ENCODE results near the gene ACVR2B. TPM values are rescaled to one million over a fixed set of nuclear protein-coding genes. Genes with fewer than 3 reads are reported as not detected.

ACVR2B gene
- total and polyA plus RNA-seq, 7 experiments from 2014 or later, result 0.71 to 14.0 (median 7.5) TPM

DNA sequence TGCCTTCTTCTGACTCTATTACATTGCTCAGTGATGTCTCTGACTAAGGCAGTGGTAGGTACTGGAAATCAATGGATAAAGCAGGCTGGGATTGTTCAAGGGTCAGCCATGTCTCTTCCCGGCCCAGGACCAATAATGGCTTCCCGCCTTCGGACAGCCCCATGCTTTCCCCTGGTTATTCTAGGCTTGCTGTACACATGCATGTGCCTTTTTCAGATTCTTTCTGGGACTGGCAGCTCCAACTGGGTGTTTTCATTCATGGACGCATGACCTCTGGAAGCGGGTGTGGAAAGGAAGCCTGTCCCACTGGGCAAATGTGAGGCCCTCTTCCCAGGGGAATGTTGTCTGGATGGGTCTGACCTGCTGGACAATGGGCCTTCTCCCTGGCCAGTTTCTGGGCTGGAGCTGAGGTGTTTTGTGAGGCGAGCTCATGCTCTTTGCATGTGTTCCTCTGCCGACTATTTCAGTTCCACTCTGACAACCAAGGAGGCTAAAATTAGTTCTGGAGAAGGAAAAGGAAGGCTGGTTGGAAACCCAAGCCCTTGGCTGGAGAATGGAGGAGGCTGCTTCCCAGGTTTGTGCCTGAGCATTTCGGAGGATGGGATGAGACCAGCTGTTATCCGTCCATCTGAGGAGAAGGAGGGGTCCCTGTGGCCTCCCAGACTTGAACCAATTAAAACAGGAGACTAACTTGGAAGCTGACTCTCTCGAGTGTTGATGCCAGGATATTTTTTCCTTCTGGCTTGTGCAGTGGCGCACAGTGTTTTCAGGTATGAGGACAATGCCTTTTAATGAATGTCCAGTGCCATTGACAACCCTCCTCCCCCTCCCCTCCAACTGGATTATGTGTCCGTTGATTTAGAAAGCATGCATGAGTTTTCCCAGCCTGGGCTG is 6.9 kb downstream of the ACVR2B start:
- Histone ChIP-seq H3K27ac (ENCODE audit: low read depth, low read length) (no peak overlapping the region), H3K27me3 (ENCODE audit: control insufficient read depth in 2 of 2, insufficient read depth in 2 of 2, low read length in 2 of 2) (no peaks in the 10 kb centered on the region), H3K9me3 (ENCODE audit: control insufficient read depth in 2 of 3, low read length in 3 of 3) (no peaks in the 10 kb centered on the region), H3K4me3 (ENCODE audit: low read length) (no peak overlapping the region), H3K36me3 (ENCODE audit: control insufficient read depth in 2 of 3, insufficient read depth in 3 of 3, low read length in 3 of 3) (no peaks in the 10 kb centered on the region), H3K4me1 (ENCODE audit: control insufficient read depth in 2 of 2, insufficient read depth in 2 of 2, low read length in 2 of 2) (peaks cover 5% of the 10 kb centered on the region in 2 donors)
- ChIA-PET POLR2A (no interaction called here), CTCF (no interaction called here)
- peak overlapping the region in 2 of 9 donors; percentile 59 to 87 for H3K27ac Mint-ChIP-seq
- H3K4me1 Mint-ChIP-seq, result peaks cover 3 to 33% (median 17%) of the 10 kb centered on the region in 7 donors
- H3K36me3 Mint-ChIP-seq, result peaks cover 0 to 8% (median 4%) of the 10 kb centered on the region in 5 donors
- H3K4me3 Mint-ChIP-seq, result no peak overlapping the region
- ATAC-seq (no peak), DNase-seq (no peak)
- intact Hi-C loops (cut with micrococcal nuclease), result no loop called here
- peaks cover 0 to under 1% (median 0%) of the 10 kb centered on the region in 5 donors for H3K27me3 Mint-ChIP-seq
- peaks cover 0 to 10% (median 3%) of the 10 kb centered on the region in 11 donors for H3K9me3 Mint-ChIP-seq

DNA sequence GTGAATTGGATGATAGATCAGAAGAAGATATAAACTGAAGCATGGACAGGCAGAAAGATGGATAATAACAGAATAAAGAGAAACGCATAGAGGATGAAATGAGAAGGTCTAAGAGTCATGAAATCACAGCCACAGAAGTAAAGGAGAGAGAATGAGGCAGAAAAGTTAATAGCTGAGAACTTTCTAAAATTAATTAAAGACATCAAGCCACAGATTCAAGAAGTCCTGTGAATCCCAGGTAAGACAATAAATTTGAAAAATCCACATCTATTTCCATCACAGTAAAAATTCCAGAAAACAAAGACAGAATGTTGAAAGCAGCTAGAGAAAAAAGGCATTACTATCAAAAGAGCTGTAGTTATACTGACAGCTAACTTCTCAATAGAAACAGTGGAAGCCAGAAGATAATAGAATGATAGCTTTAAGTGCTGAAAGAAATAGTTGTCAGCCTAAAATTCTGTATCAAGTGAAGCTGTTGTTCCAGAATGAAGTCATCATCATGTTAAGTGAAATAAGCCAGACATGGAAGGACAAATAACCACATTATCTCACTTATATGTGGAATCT is 12.0 kb downstream of the ACVR2B start:
- intact Hi-C loops (cut with micrococcal nuclease), result no loop called here
- Histone ChIP-seq H3K9me3 (ENCODE audit: control insufficient read depth in 2 of 3, low read length in 3 of 3) (peaks cover 0 to 11% (median 0%) of the 10 kb centered on the region in 3 experiments), H3K27ac (ENCODE audit: low read depth, low read length) (no peak overlapping the region), H3K4me3 (ENCODE audit: low read length) (no peak overlapping the region), H3K4me1 (ENCODE audit: control insufficient read depth in 2 of 2, insufficient read depth in 2 of 2, low read length in 2 of 2) (no peaks in the 10 kb centered on the region), H3K36me3 (ENCODE audit: control insufficient read depth in 2 of 3, insufficient read depth in 3 of 3, low read length in 3 of 3) (no peaks in the 10 kb centered on the region), H3K27me3 (ENCODE audit: control insufficient read depth in 2 of 2, insufficient read depth in 2 of 2, low read length in 2 of 2) (no peaks in the 10 kb centered on the region)
- Mint-ChIP-seq H3K9me3 (peaks cover 3 to 41% (median 19%) of the 10 kb centered on the region in 11 donors), H3K4me3 (no peak overlapping the region), H3K27ac (no peak overlapping the region), H3K27me3 (no peaks in the 10 kb centered on the region), H3K4me1 (peaks cover 0 to 28% (median 3%) of the 10 kb centered on the region in 7 donors), H3K36me3 (peaks cover 18 to 37% (median 21%) of the 10 kb centered on the region in 5 donors)
- ATAC-seq, result no peak
- CTCF ChIA-PET, result interaction anchor here (1.3 kb wide), 1 partner anchor 348 kb away, joined by 3 read pairs; no protein-coding TSS in a partner anchor
- no peak for DNase-seq
- POLR2A ChIA-PET, result interaction anchor here (0.7 kb wide), 1 partner anchor 100 kb away, joined by 5 read pairs; no protein-coding TSS in a partner anchor

DNA sequence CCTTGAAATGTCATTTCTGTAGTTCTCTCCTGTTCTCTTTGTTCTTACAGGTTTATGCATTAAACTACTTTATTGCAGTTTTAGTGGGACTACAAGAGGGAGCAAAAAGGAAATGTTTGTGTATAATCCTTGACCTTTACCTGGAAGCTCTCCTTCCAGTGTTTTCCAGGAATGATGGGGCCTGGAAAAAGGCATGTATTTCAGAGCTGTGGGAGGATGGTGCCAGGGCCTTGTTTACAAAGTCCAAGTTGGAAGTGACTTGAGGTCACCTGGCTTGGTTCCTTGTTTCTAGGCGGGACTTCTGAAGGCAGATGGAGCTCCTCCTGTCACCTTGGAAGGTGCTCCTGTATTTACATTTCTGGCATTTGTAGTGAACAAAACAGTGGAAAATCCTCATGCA is 15.1 kb downstream of the ACVR2B start:
- intact Hi-C loops (cut with micrococcal nuclease), result no loop called here
- Mint-ChIP-seq H3K9me3 (peaks cover 3 to 41% (median 19%) of the 10 kb centered on the region in 11 donors), H3K27me3 (no peaks in the 10 kb centered on the region), H3K4me3 (no peak overlapping the region), H3K36me3 (peaks cover 18 to 37% (median 21%) of the 10 kb centered on the region in 5 donors), H3K27ac (no peak overlapping the region), H3K4me1 (peaks cover 3 to 49% (median 23%) of the 10 kb centered on the region in 7 donors)
- Histone ChIP-seq H3K27me3 (ENCODE audit: control insufficient read depth in 2 of 2, insufficient read depth in 2 of 2, low read length in 2 of 2) (no peaks in the 10 kb centered on the region), H3K4me1 (ENCODE audit: control insufficient read depth in 2 of 2, insufficient read depth in 2 of 2, low read length in 2 of 2) (no peaks in the 10 kb centered on the region), H3K36me3 (ENCODE audit: control insufficient read depth in 2 of 3, insufficient read depth in 3 of 3, low read length in 3 of 3) (no peaks in the 10 kb centered on the region), H3K27ac (ENCODE audit: low read depth, low read length) (no peak overlapping the region), H3K9me3 (ENCODE audit: control insufficient read depth in 2 of 3, low read length in 3 of 3) (peaks cover 0 to 11% (median 0%) of the 10 kb centered on the region in 3 experiments), H3K4me3 (ENCODE audit: low read length) (no peak overlapping the region)
- CTCF ChIA-PET, result no interaction called here
- ATAC-seq, result no peak
- DNase-seq, result no peak
- POLR2A ChIA-PET, result no interaction called here

DNA sequence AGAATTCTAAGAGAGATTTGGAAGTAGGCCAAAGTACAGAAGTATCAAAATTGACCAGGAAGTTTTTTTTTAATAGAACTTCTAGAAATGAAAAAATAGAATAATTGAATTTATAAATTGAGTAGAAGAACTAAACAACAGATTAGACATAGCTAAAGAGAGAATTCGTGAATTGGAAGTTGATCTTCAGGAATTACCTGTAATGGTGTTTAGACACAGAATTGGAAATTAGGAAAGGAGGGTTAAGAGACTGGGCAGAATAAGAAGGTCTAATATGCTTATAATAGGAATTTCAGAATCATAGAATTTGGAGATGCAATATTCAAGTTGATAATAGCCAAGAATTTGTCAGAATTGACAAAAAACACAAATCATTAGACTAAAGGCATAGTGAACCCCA is 16.2 kb downstream of the ACVR2B start:
- CTCF ChIA-PET, result no interaction called here
- Mint-ChIP-seq H3K36me3 (peaks cover 17 to 37% (median 19%) of the 10 kb centered on the region in 5 donors), H3K4me1 (peaks cover 7 to 47% (median 28%) of the 10 kb centered on the region in 7 donors), H3K9me3 (peaks cover 3 to 35% (median 19%) of the 10 kb centered on the region in 11 donors), H3K4me3 (no peak overlapping the region), H3K27me3 (no peaks in the 10 kb centered on the region), H3K27ac (no peak overlapping the region)
- H3K27me3 ChIP-seq (ENCODE audit: control insufficient read depth in 2 of 2, insufficient read depth in 2 of 2, low read length in 2 of 2), result no peaks in the 10 kb centered on the region
- no peak overlapping the region for H3K4me3 ChIP-seq (ENCODE audit: low read length)
- no peak overlapping the region for H3K27ac ChIP-seq (ENCODE audit: low read depth, low read length)
- DNase-seq (no peak), ATAC-seq (no peak)
- POLR2A ChIA-PET, result no interaction called here
- peaks cover 0 to 11% (median 0%) of the 10 kb centered on the region in 3 experiments for H3K9me3 ChIP-seq (ENCODE audit: control insufficient read depth in 2 of 3, low read length in 3 of 3)
- no peaks in the 10 kb centered on the region for H3K4me1 ChIP-seq (ENCODE audit: control insufficient read depth in 2 of 2, insufficient read depth in 2 of 2, low read length in 2 of 2)
- intact Hi-C loops (cut with micrococcal nuclease), result no loop called here
- no peaks in the 10 kb centered on the region for H3K36me3 ChIP-seq (ENCODE audit: control insufficient read depth in 2 of 3, insufficient read depth in 3 of 3, low read length in 3 of 3)

DNA sequence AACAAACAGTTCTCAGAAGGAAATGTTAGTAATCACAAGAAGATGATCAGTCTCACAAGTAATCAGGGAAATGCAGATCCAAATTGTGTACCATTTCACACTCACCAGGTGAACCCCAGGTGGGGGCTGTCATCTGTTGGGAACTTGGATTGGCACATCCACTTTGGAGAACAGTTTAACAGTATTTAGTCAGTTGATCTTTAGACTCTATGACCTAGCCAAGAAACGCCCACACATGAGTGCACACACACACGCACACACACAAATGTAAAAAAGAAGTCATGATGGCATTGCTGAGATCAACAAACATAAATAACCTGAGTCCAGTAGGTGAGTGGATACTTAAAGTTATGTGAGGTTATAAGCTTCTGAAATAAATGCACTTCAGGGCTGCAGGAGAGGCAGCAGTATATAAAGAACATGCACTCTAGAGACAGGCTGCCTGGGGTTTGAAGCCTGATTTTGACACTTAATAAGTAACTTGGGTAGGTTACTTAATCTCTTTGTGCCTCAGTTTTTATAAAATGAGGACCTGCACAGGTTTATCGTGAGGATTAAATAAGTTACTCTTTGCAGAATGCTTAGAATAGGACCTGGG is 17.7 kb downstream of the ACVR2B start:
- intact Hi-C loops (cut with micrococcal nuclease), result no loop called here
- Mint-ChIP-seq H3K27me3 (no peaks in the 10 kb centered on the region), H3K27ac (peak overlapping the region in 1 of 9 donors; percentile 60), H3K4me1 (peaks cover 7 to 39% (median 28%) of the 10 kb centered on the region in 7 donors), H3K4me3 (no peak overlapping the region), H3K9me3 (peaks cover 2 to 25% (median 12%) of the 10 kb centered on the region in 11 donors), H3K36me3 (peaks cover 11 to 27% (median 13%) of the 10 kb centered on the region in 5 donors)
- ChIA-PET CTCF (no interaction called here), POLR2A (no interaction called here)
- H3K36me3 ChIP-seq (ENCODE audit: control insufficient read depth in 2 of 3, insufficient read depth in 3 of 3, low read length in 3 of 3), result no peaks in the 10 kb centered on the region
- H3K27me3 ChIP-seq (ENCODE audit: control insufficient read depth in 2 of 2, insufficient read depth in 2 of 2, low read length in 2 of 2), result no peaks in the 10 kb centered on the region
- no peak overlapping the region for H3K27ac ChIP-seq (ENCODE audit: low read depth, low read length)
- DNase-seq (no peak), ATAC-seq (no peak)
- H3K4me3 ChIP-seq (ENCODE audit: low read length), result no peak overlapping the region
- peaks cover 0 to 11% (median 0%) of the 10 kb centered on the region in 3 experiments for H3K9me3 ChIP-seq (ENCODE audit: control insufficient read depth in 2 of 3, low read length in 3 of 3)
- no peaks in the 10 kb centered on the region for H3K4me1 ChIP-seq (ENCODE audit: control insufficient read depth in 2 of 2, insufficient read depth in 2 of 2, low read length in 2 of 2)

DNA sequence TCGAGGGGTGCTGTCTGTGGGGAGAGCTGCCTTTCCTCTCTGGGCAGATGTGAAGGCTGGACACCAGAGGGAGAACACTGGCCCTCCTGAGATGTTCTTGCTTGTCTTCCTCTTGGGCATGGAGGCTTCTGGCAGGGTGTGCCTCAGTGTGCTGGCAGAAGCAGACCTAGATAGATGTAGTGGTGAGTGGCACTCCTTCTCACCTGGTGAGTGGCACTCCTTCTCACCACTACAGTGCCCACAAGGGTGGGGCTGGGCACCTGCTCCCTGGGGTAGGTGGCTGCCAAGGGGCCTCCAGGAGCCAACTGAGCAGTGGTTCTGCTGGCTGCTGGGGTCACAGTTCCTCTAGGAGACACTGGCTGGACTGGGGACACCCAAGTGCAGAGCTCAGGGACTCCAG is 18.7 kb downstream of the ACVR2B start:
- Histone ChIP-seq H3K36me3 (ENCODE audit: control insufficient read depth in 2 of 3, insufficient read depth in 3 of 3, low read length in 3 of 3) (no peaks in the 10 kb centered on the region), H3K27me3 (ENCODE audit: control insufficient read depth in 2 of 2, insufficient read depth in 2 of 2, low read length in 2 of 2) (no peaks in the 10 kb centered on the region), H3K4me3 (ENCODE audit: low read length) (no peak overlapping the region), H3K4me1 (ENCODE audit: control insufficient read depth in 2 of 2, insufficient read depth in 2 of 2, low read length in 2 of 2) (no peaks in the 10 kb centered on the region), H3K9me3 (ENCODE audit: control insufficient read depth in 2 of 3, low read length in 3 of 3) (peaks cover 0 to 11% (median 0%) of the 10 kb centered on the region in 3 experiments), H3K27ac (ENCODE audit: low read depth, low read length) (no peak overlapping the region)
- H3K36me3 Mint-ChIP-seq, result peaks cover 11 to 23% (median 13%) of the 10 kb centered on the region in 5 donors
- POLR2A ChIA-PET, result no interaction called here
- ATAC-seq (no peak), DNase-seq (no peak)
- H3K4me3 Mint-ChIP-seq, result no peak overlapping the region
- H3K4me1 Mint-ChIP-seq, result peaks cover 7 to 39% (median 28%) of the 10 kb centered on the region in 7 donors
- CTCF ChIA-PET, result interaction anchor here (0.7 kb wide), 1 partner anchor 8 kb away, joined by 3 read pairs; no protein-coding TSS in a partner anchor
- peaks cover 2 to 25% (median 12%) of the 10 kb centered on the region in 11 donors for H3K9me3 Mint-ChIP-seq
- no peak overlapping the region for H3K27ac Mint-ChIP-seq
- intact Hi-C loops (cut with micrococcal nuclease), result no loop called here
- no peaks in the 10 kb centered on the region for H3K27me3 Mint-ChIP-seq
